Measurements from ENCODE around the gene SLC8B1. TPM values are rescaled to one million over a fixed set of nuclear protein-coding genes. Genes with fewer than 3 reads are reported as not detected.

The SLC8B1 gene
- total and polyA plus RNA-seq, 2 donors from 2014 or later, result 18.6 to 61.5 TPM

- TF ChIP-seq CTCF (IDR thresholded peaks at IDR 0.05; ENCODE audit: borderline replicate concordance, extremely low read depth, insufficient read depth), result no peak
- FAIRE-seq (no peak), DNase-seq (no peak)
- intact Hi-C loops (cut with DNase I), result no loop called here
- no peaks in the 10 kb centered on the region for H3K9me3 ChIP-seq (ENCODE audit: control insufficient read depth in 2 of 3, insufficient read depth in 1 of 3, low read length in 3 of 3)
- no peak overlapping the region for H3K4me3 ChIP-seq (ENCODE audit: low read length in 3 of 3)
- H3K36me3 ChIP-seq (ENCODE audit: control insufficient read depth in 2 of 3, insufficient read depth in 3 of 3, low read length in 3 of 3), result peaks cover 0 to 65% (median 42%) of the 10 kb centered on the region in 3 donors
- H3K9ac ChIP-seq (ENCODE audit: low read length in 3 of 3), result no peak overlapping the region
- H3K4me1 ChIP-seq (ENCODE audit: control insufficient read depth in 2 of 3, insufficient read depth in 2 of 3, low read depth in 1 of 3, low read length in 3 of 3), result peaks cover 0 to 3% (median 0%) of the 10 kb centered on the region in 3 donors
- no peak overlapping the region for H3K27ac ChIP-seq (ENCODE audit: low read depth in 2 of 2, low read length in 2 of 2)
- no peaks in the 10 kb centered on the region for H3K27me3 ChIP-seq (ENCODE audit: control insufficient read depth, insufficient read depth, low read length)
These were observed 57.9 kb downstream of the SLC8B1 start for GRCh38 chr12:113276946-113277500.

GRCh38 chr12:113276306-113276705, 58.6 kb downstream of the SLC8B1 start:
- no peak for FAIRE-seq
- no peaks in the 10 kb centered on the region for H3K27me3 ChIP-seq (ENCODE audit: control insufficient read depth, insufficient read depth, low read length)
- H3K4me1 ChIP-seq (ENCODE audit: control insufficient read depth in 2 of 3, insufficient read depth in 2 of 3, low read depth in 1 of 3, low read length in 3 of 3), result peaks cover 0 to 6% (median 2%) of the 10 kb centered on the region in 3 donors
- no peaks in the 10 kb centered on the region for H3K9me3 ChIP-seq (ENCODE audit: control insufficient read depth in 2 of 3, insufficient read depth in 1 of 3, low read length in 3 of 3)
- H3K36me3 ChIP-seq (ENCODE audit: control insufficient read depth in 2 of 3, insufficient read depth in 3 of 3, low read length in 3 of 3), result peaks cover 0 to 73% (median 41%) of the 10 kb centered on the region in 3 donors
- no peak for TF ChIP-seq CTCF (IDR thresholded peaks at IDR 0.05; ENCODE audit: borderline replicate concordance, extremely low read depth, insufficient read depth)
- no peak for DNase-seq
- intact Hi-C loops (cut with DNase I), result no loop called here
- H3K4me3 ChIP-seq (ENCODE audit: low read length in 3 of 3), result no peak overlapping the region
- H3K9ac ChIP-seq (ENCODE audit: low read length in 3 of 3), result no peak overlapping the region
- no peak overlapping the region for H3K27ac ChIP-seq (ENCODE audit: low read depth in 2 of 2, low read length in 2 of 2)

- no peak overlapping the region for H3K27ac ChIP-seq (ENCODE audit: low read depth in 2 of 2, low read length in 2 of 2)
- intact Hi-C loops (cut with DNase I), result no loop called here
- DNase-seq (no peak), FAIRE-seq (no peak)
- no peaks in the 10 kb centered on the region for H3K27me3 ChIP-seq (ENCODE audit: control insufficient read depth, insufficient read depth, low read length)
- no peak overlapping the region for H3K4me3 ChIP-seq (ENCODE audit: low read length in 3 of 3)
- peaks cover 0 to 6% (median 2%) of the 10 kb centered on the region in 3 donors for H3K4me1 ChIP-seq (ENCODE audit: control insufficient read depth in 2 of 3, insufficient read depth in 2 of 3, low read depth in 1 of 3, low read length in 3 of 3)
- no peak overlapping the region for H3K9ac ChIP-seq (ENCODE audit: low read length in 3 of 3)
- TF ChIP-seq CTCF (IDR thresholded peaks at IDR 0.05; ENCODE audit: borderline replicate concordance, extremely low read depth, insufficient read depth), result no peak
- H3K36me3 ChIP-seq (ENCODE audit: control insufficient read depth in 2 of 3, insufficient read depth in 3 of 3, low read length in 3 of 3), result peaks cover 0 to 68% (median 37%) of the 10 kb centered on the region in 3 donors
- H3K9me3 ChIP-seq (ENCODE audit: control insufficient read depth in 2 of 3, insufficient read depth in 1 of 3, low read length in 3 of 3), result no peaks in the 10 kb centered on the region
These were observed 60.1 kb downstream of the SLC8B1 start for GRCh38 chr12:113274848-113275247.
